PFSK-1 (cell line): ENCODE results near the gene ZER1.

Source experiments
- POLR2AphosphoS5 ChIP-seq: IDR thresholded peaks from 2 replicates; pipeline ENCODE4 v1.6.1; 2012; ENCODE audit warnings: low read depth, mild to moderate bottlenecking, control low read depth, low read length, moderate library complexity
- TAF1 ChIP-seq: IDR thresholded peaks from 2 replicates; pipeline ENCODE4 v1.6.1; 2012; ENCODE audit warnings: low read length, control low read depth, borderline replicate concordance; ENCODE audit not compliant: insufficient read depth

DNA sequence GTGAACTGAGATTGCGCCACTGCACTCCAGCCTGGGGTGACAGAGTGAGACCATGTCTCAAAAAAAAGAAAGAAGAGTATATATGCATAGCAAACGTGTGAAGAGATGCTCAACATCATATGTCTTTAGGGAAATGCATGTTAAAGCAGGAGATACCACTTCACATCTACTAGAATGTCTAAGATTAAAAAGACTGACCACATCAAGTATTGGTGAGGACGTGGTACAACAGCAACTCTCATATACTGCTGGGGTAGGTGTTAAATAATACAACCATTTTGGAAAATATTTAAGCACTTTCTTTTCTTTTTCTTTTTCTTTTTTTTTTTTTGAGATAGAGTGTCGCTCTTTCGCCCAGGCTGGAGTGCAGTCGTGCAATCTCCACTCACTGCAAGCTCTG is 13.7 kb upstream of the ZER1 start:
- no peak for TF ChIP-seq POLR2AphosphoS5
- no peak for TF ChIP-seq TAF1
